ENCODE measurements around the gene MPPED2. TPM values are rescaled to one million over a fixed set of nuclear protein-coding genes. Genes with fewer than 3 reads are reported as not detected.

MPPED2 gene
- polyA plus RNA-seq, 1 donor (not counting 4 experiments of a cell fraction or from before 2014, with no cell fraction given): not detected

DNA sequence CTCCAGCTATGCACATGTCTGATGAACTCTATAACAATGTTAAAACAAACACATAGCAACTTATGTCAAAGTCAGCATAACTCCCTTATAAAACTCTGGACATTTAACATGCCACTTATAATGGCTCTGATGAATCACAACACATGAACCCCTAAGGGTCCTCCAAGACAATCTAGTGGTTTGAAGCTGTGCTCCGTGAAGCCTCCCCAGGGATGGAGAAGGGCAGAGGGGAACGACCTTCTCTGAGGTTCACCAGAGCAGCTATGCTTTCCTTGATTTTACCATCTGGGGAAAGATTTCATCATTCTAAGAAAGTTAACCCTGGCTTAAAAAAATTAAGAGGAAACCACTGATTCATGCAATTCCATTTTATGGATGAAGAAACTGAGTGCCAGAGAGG, 84.4 kb downstream of the MPPED2 start:
- dilution Hi-C loops (cut with MboI; ENCODE audit: extremely low pct_ligation_motif_present, low sequenced_read_pairs): no loop called here
- Histone ChIP-seq H3K79me2 (ENCODE audit: control insufficient read depth, insufficient read depth, low read length) (no peaks in the 10 kb centered on the region), H3K27me3 (ENCODE audit: control insufficient read depth, extremely low read depth, insufficient read depth, low read length) (no peaks in the 10 kb centered on the region), H3K9me1 (ENCODE audit: control insufficient read depth, extremely low read depth, insufficient read depth, low read length) (no peaks in the 10 kb centered on the region), H3K9me3 (ENCODE audit: control insufficient read depth, low read depth, low read length) (no peaks in the 10 kb centered on the region), H3K4me1 (ENCODE audit: control insufficient read depth, extremely low read depth, insufficient read depth, low read length) (no peaks in the 10 kb centered on the region), H3K4me3 (ENCODE audit: control insufficient read depth in 2 of 3, extremely low read depth in 1 of 3, insufficient read depth in 2 of 3, low read depth in 1 of 3, low read length in 3 of 3) (no peak overlapping the region), H3K4me2 (ENCODE audit: control insufficient read depth, extremely low read depth, insufficient read depth, low read depth, low read length) (no peak overlapping the region), H4K20me1 (ENCODE audit: control insufficient read depth, extremely low read depth, insufficient read depth, low read length) (no peaks in the 10 kb centered on the region), H3K27ac (ENCODE audit: control insufficient read depth, insufficient read depth, low read length) (no peak overlapping the region), H2AFZ (ENCODE audit: control insufficient read depth, low read length) (no peak overlapping the region), H3K36me3 (ENCODE audit: control insufficient read depth in 2 of 2, extremely low read depth in 1 of 2, insufficient read depth in 2 of 2, low read length in 2 of 2) (no peaks in the 10 kb centered on the region), H3K9ac (ENCODE audit: control insufficient read depth, extremely low read depth, insufficient read depth, low read length) (no peak overlapping the region)
- TF ChIP-seq, protein P1, sequence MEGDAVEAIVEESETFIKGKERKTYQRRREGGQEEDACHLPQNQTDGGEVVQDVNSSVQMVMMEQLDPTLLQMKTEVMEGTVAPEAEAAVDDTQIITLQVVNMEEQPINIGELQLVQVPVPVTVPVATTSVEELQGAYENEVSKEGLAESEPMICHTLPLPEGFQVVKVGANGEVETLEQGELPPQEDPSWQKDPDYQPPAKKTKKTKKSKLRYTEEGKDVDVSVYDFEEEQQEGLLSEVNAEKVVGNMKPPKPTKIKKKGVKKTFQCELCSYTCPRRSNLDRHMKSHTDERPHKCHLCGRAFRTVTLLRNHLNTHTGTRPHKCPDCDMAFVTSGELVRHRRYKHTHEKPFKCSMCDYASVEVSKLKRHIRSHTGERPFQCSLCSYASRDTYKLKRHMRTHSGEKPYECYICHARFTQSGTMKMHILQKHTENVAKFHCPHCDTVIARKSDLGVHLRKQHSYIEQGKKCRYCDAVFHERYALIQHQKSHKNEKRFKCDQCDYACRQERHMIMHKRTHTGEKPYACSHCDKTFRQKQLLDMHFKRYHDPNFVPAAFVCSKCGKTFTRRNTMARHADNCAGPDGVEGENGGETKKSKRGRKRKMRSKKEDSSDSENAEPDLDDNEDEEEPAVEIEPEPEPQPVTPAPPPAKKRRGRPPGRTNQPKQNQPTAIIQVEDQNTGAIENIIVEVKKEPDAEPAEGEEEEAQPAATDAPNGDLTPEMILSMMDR (optimal IDR thresholded peaks at IDR 0.05 in 1 of 3, IDR thresholded peaks at IDR 0.05 in 1 of 3, conservative IDR thresholded peaks at IDR 0.05 in 1 of 3; ENCODE audit: extremely low read depth in 1 of 3, insufficient read depth in 2 of 3, low read length in 3 of 3): no peak
- TF ChIP-seq EZH2 (IDR thresholded peaks at IDR 0.05; ENCODE audit: low read length): no peak
- FAIRE-seq (no peak), DNase-seq (ENCODE audit: low read depth, low spot score) (no peak)

DNA sequence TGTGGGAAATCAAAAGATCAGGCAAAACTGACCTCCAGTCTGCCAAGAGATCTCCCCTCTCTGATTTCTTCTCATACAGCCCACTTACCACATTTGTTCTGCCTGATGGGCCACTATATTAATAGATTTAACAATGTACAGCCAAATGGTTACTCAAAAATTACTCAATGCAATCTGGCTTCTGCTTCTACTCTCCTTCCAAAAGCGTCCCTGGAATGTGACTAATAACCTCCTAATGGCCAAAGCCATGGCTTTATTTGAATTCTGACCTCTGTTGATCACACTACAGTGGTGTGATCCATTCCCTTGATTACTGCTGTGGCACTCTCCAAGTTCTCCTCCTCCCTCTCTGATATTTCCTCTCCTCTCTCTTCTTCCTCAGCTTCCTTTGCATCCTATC, 86.2 kb downstream of the MPPED2 start:
- Histone ChIP-seq H3K9ac (ENCODE audit: control insufficient read depth, extremely low read depth, insufficient read depth, low read length) (no peak overlapping the region), H3K27ac (ENCODE audit: control insufficient read depth, insufficient read depth, low read length) (no peak overlapping the region), H3K4me1 (ENCODE audit: control insufficient read depth, extremely low read depth, insufficient read depth, low read length) (no peaks in the 10 kb centered on the region), H3K9me1 (ENCODE audit: control insufficient read depth, extremely low read depth, insufficient read depth, low read length) (no peaks in the 10 kb centered on the region), H3K9me3 (ENCODE audit: control insufficient read depth, low read depth, low read length) (no peaks in the 10 kb centered on the region), H3K27me3 (ENCODE audit: control insufficient read depth, extremely low read depth, insufficient read depth, low read length) (no peaks in the 10 kb centered on the region), H2AFZ (ENCODE audit: control insufficient read depth, low read length) (no peak overlapping the region), H3K4me2 (ENCODE audit: control insufficient read depth, extremely low read depth, insufficient read depth, low read depth, low read length) (no peak overlapping the region), H3K36me3 (ENCODE audit: control insufficient read depth in 2 of 2, extremely low read depth in 1 of 2, insufficient read depth in 2 of 2, low read length in 2 of 2) (no peaks in the 10 kb centered on the region), H4K20me1 (ENCODE audit: control insufficient read depth, extremely low read depth, insufficient read depth, low read length) (no peaks in the 10 kb centered on the region), H3K79me2 (ENCODE audit: control insufficient read depth, insufficient read depth, low read length) (no peaks in the 10 kb centered on the region), H3K4me3 (ENCODE audit: control insufficient read depth in 2 of 3, extremely low read depth in 1 of 3, insufficient read depth in 2 of 3, low read depth in 1 of 3, low read length in 3 of 3) (no peak overlapping the region)
- FAIRE-seq: no peak
- dilution Hi-C loops (cut with MboI; ENCODE audit: extremely low pct_ligation_motif_present, low sequenced_read_pairs): no loop called here
- no peak for DNase-seq (ENCODE audit: low read depth, low spot score)
- TF ChIP-seq, protein P1 (optimal IDR thresholded peaks at IDR 0.05 in 1 of 3, IDR thresholded peaks at IDR 0.05 in 1 of 3, conservative IDR thresholded peaks at IDR 0.05 in 1 of 3; ENCODE audit: extremely low read depth in 1 of 3, insufficient read depth in 2 of 3, low read length in 3 of 3): no peak
- no peak for TF ChIP-seq EZH2 (IDR thresholded peaks at IDR 0.05; ENCODE audit: low read length)

All from keratinocyte (primary cell).